GM12878 (cell line): ENCODE data around the gene NBPF26. TPM values are rescaled to one million over a fixed set of nuclear protein-coding genes. Genes with fewer than 3 reads are reported as not detected.
"Not testable (repeated sequence)": the region's sequence is repeated elsewhere in the genome, so short reads cannot be mapped to it uniquely, and the experiment has no call there.

Experiments
- ATAC-seq: fragments of 200-7000 bp; cut with Tn5 transposase; 3 replicates; pipeline ENCODE4 v1.9.1; 2020; ENCODE audit warnings: mild to moderate bottlenecking, moderate library complexity
- BruUV-seq: library from RNA; stranded (reverse); fragments of 400-500 nt; replicated peaks from 2 replicates; lab custom pipeline; 2021; lab: Mats Ljungman, UMichigan
- CTCF ChIA-PET: fragments of 300-600 bp; sonication (Branson Sonifier 250); formaldehyde crosslinking; extraction: SDS; loops from one replicate; lab custom pipeline; 2021; ENCODE audit warnings: inconsistent platforms; lab: Yijun Ruan, JAX
- POLR2A ChIA-PET: fragments of 350-600 bp; formaldehyde crosslinking; extraction: SDS; loops from one replicate; lab custom pipeline; 2021; ENCODE audit warnings: inconsistent platforms; lab: Charles Lee
- RAD21 ChIA-PET: fragments of 300-600 bp; sonication (Branson Sonifier 250); formaldehyde crosslinking; loops from one replicate; lab custom pipeline; 2023; ENCODE audit warnings: antibody characterized with exemption; ENCODE audit not compliant: unreplicated experiment; lab: Charles Lee
- SMC1A ChIA-PET: fragments of 300-600 bp; sonication (Branson Sonifier 250); formaldehyde crosslinking; loops from one replicate; lab custom pipeline; 2023; ENCODE audit not compliant: unreplicated experiment, uncharacterized antibody; lab: Charles Lee
- DNase-seq: peaks from one replicate; pipeline ENCODE4 v3.0.0-alpha.2; 2011; ENCODE audit warnings: low read depth, low spot score
- FAIRE-seq: peaks from 3 replicates; lab custom pipeline; 2011; peaks lifted over from hg19 to GRCh38; lab: Jason Lieb, UNC
- H2AFZ ChIP-seq: 2 replicates; pipeline ENCODE4 v1.6.0; 2011; ENCODE audit warnings: low read depth, low read length, control low read depth; ENCODE audit not compliant: control insufficient read depth
- H3K27ac ChIP-seq: 2 replicates; pipeline ENCODE4 v1.5.1; 2011; ENCODE audit warnings: control low read depth; ENCODE audit not compliant: control insufficient read depth, insufficient read depth
- H3K27me3 ChIP-seq, 2 experiments: replicated peaks in 1 of 2; 2 replicates each; pipeline versions ENCODE4 v1.6.0 to v1.6.1; 2011; ENCODE audit warnings: low read length in 1 of 2; ENCODE audit not compliant: control insufficient read depth in 2 of 2, insufficient read depth in 2 of 2
- H3K36me3 ChIP-seq, 2 experiments: 2 replicates each; pipeline ENCODE4 v1.5.1; 2011; ENCODE audit warnings: low read length in 1 of 2; ENCODE audit not compliant: control insufficient read depth in 2 of 2, insufficient read depth in 2 of 2
- H3K4me1 ChIP-seq: 2 replicates; pipeline ENCODE4 v1.6.1; 2011; ENCODE audit warnings: mild to moderate bottlenecking, low read length, moderate library complexity, mixed read lengths; ENCODE audit not compliant: control insufficient read depth, insufficient read depth
- H3K4me2 ChIP-seq: 2 replicates; pipeline ENCODE4 v1.6.0; 2011; ENCODE audit warnings: control low read depth; ENCODE audit not compliant: control insufficient read depth, insufficient read depth
- H3K4me3 ChIP-seq: fragments of 200-600 bp; sonication (generic); 2 replicates; pipeline ENCODE4 v1.5.1; 2016
- H3K79me2 ChIP-seq: 2 replicates; pipeline ENCODE4 v1.6.0; 2011; ENCODE audit warnings: low read length; ENCODE audit not compliant: control insufficient read depth, insufficient read depth
- H3K9ac ChIP-seq: 2 replicates; pipeline ENCODE4 v1.8.0; 2011; ENCODE audit warnings: low read length, control low read depth, mixed read lengths; ENCODE audit not compliant: control insufficient read depth, insufficient read depth
- H3K9me3 ChIP-seq: replicated peaks from 3 replicates; pipeline ENCODE4 v1.5.1; 2011; ENCODE audit warnings: mild to moderate bottlenecking, low read length; ENCODE audit not compliant: control insufficient read depth, insufficient read depth
- H4K20me1 ChIP-seq: 2 replicates; pipeline ENCODE4 v1.6.0; 2011; ENCODE audit not compliant: control insufficient read depth, insufficient read depth
- CBFB ChIP-seq: IDR thresholded peaks from 2 replicates; pipeline ENCODE4 v1.6.1; 2016; ENCODE audit warnings: antibody characterized with exemption, low read depth
- CREM ChIP-seq: IDR thresholded peaks from 2 replicates; pipeline ENCODE4 v1.6.1; 2014; ENCODE audit warnings: antibody characterized with exemption, low read depth
- CTCF ChIP-seq, 3 experiments: IDR thresholded peaks in 2 of 3; conservative IDR thresholded peaks in 1 of 3; 2 replicates each; pipeline ENCODE4 v1.5.1; 2011; ENCODE audit warnings: low read depth in 3 of 3, low read length in 3 of 3, mild to moderate bottlenecking in 3 of 3, control low read depth in 2 of 3, moderate library complexity in 2 of 3, inconsistent platforms in 1 of 3, mixed read lengths in 1 of 3; ENCODE audit not compliant: control insufficient read depth in 2 of 3, insufficient read depth in 1 of 3; ENCODE audit errors: extremely low read depth in 1 of 3
- GABPA ChIP-seq: IDR thresholded peaks from 2 replicates; pipeline ENCODE4 v1.6.1; 2014; ENCODE audit warnings: antibody characterized with exemption, low read depth, mild to moderate bottlenecking, inconsistent platforms
- IKZF2 ChIP-seq, 2 experiments: fragments of 450-650 bp; IDR thresholded peaks; 2 replicates each; pipeline ENCODE4 v1.6.1; 2017; ENCODE audit warnings: mild to moderate bottlenecking in 2 of 2, moderate library complexity in 2 of 2
- KLF5 ChIP-seq: fragments of 450-650 bp; IDR thresholded peaks from 2 replicates; pipeline ENCODE4 v1.6.1; 2014; ENCODE audit warnings: mild to moderate bottlenecking; ENCODE audit not compliant: partially characterized antibody
- POU2F2 ChIP-seq: IDR thresholded peaks from 3 replicates; pipeline ENCODE4 v1.6.1; 2011; ENCODE audit warnings: low read depth, mild to moderate bottlenecking, low read length, borderline replicate concordance
- RUNX3 ChIP-seq: IDR thresholded peaks from 2 replicates; pipeline ENCODE4 v1.6.1; 2012; ENCODE audit warnings: low read length, inconsistent platforms
- SMARCA5 ChIP-seq: fragments of 450-650 bp; IDR thresholded peaks from 2 replicates; pipeline ENCODE4 v1.6.1; 2017; ENCODE audit warnings: mild to moderate bottlenecking
- TARDBP ChIP-seq: IDR thresholded peaks from 2 replicates; pipeline ENCODE4 v1.6.1; 2016; ENCODE audit warnings: borderline replicate concordance
- ZBTB40 ChIP-seq: fragments of 450-650 bp; IDR thresholded peaks from 2 replicates; pipeline ENCODE4 v1.6.1; 2016; ENCODE audit warnings: mild to moderate bottlenecking, moderate library complexity, borderline replicate concordance
- ZNF217 ChIP-seq: fragments of 450-650 bp; IDR thresholded peaks from 2 replicates; pipeline ENCODE4 v1.6.1; 2017; ENCODE audit warnings: antibody characterized with exemption, mild to moderate bottlenecking
- ZNF24 ChIP-seq: fragments of 450-650 bp; IDR thresholded peaks from 2 replicates; pipeline ENCODE4 v1.6.1; 2017; ENCODE audit warnings: antibody characterized with exemption, mild to moderate bottlenecking
- ZSCAN29 ChIP-seq: fragments of 450-650 bp; IDR thresholded peaks from 2 replicates; pipeline ENCODE4 v1.6.1; 2017; ENCODE audit warnings: mild to moderate bottlenecking, moderate library complexity
- WGBS: methylation state at CpG from one replicate; pipeline ENCODE4 v1.1.6; 2016; ENCODE audit warnings: low lambda C conversion rate; ENCODE audit not compliant: insufficient replicate concordance, insufficient coverage; ENCODE audit errors: missing lambda C conversion rate; 5-methylcytosine and 5-hydroxymethylcytosine counted together
- in situ Hi-C: fragments of 300-500 bp; cut with MboI; formaldehyde crosslinking; loops from 9 replicates; pipeline ENCODE4 v1.14.3; 2018; ENCODE audit warnings: mixed read lengths
- intact Hi-C: fragments of 100-400 bp; cut with micrococcal nuclease; formaldehyde crosslinking; loops from one replicate; pipeline ENCODE4 v1.14.2; 2022; ENCODE audit not compliant: unreplicated experiment
- polyA plus RNA-seq, 11 experiments: library from polyadenylated mRNA; depleted of rRNA in 4 of 11; unstranded in 6 of 11; stranded (reverse) in 5 of 11; fragments of >200 nt; fragmentation: Nextera tagmentation in 4 of 11; fragmentation: Illumina TruSeq in 1 of 11; extraction: Ambion mirVana in 4 of 11; extraction: Trizol in 1 of 11; gene quantifications; 1 replicate in 1 of 11; 2 replicates in 10 of 11; pipeline versions ENCODE4 v1.2.1 to v1.2.3, GENCODE V29; 2011 to 2016; ENCODE audit warnings: inconsistent platforms in 2 of 11, missing spikeins in 2 of 11, low read depth in 1 of 11
- total RNA-seq, 4 experiments: library from RNA; depleted of rRNA in 3 of 4; stranded (reverse); fragments of >200 nt in 3 of 4; fragmentation: Illumina TruSeq in 1 of 4; extraction: Trizol in 1 of 4; gene quantifications; 2 replicates each; pipeline versions ENCODE4 v1.2.1 to v1.2.3, GENCODE V29; 2013 to 2021

The NBPF26 gene
- total and polyA plus RNA-seq, 10 of the 15 experiments (the other 5 are each of a cell fraction or from before 2014, with no cell fraction given) = 0.21 to 10.7 (median 4.1) TPM

- peak; percentile 76 for TF ChIP-seq ZBTB40
- 0 out of 2 replicates have a peak, but pooled peaks have one; percentile 35 for TF ChIP-seq CBFB
- TF ChIP-seq KLF5 = peak; percentile 41
- 0 out of 2 replicates have a peak, but pooled peaks have one; percentile 33 for TF ChIP-seq ZNF217
- peak; percentile 76 for TF ChIP-seq ZSCAN29
- TF ChIP-seq IKZF2 (IDR thresholded peaks at IDR 0.05) = peak; percentile 31 to 56; a peak in 3 of 4 replicates
- peak; percentile 99 for TF ChIP-seq ZNF24
- peak; percentile 55 for TF ChIP-seq RUNX3
- 0 out of 2 replicates have a peak, but pooled peaks have one; percentile 46 for TF ChIP-seq GABPA
- 0 out of 3 replicates have a peak, but pooled peaks have one; percentile 27 for TF ChIP-seq POU2F2
- peak; percentile 20 to 36 (median 33); a peak in 4 of 6 replicates for TF ChIP-seq CTCF (IDR thresholded peaks at IDR 0.05 in 2 of 3, conservative IDR thresholded peaks at IDR 0.05 in 1 of 3; ENCODE audit: control insufficient read depth in 2 of 3, extremely low read depth in 1 of 3, insufficient read depth in 1 of 3, low read depth in 3 of 3, low read length in 3 of 3)
- peak; percentile 96 for TF ChIP-seq TARDBP
- peak; percentile 33; the same call in 1 of the 2 replicates for TF ChIP-seq CREM
- TF ChIP-seq SMARCA5 = peak; percentile 56; the same call in 1 of the 2 replicates
Observed at GRCh38 chr1:120844186-120844944, 120.6 kb downstream of the NBPF26 start (continued).

- H3K79me2 ChIP-seq, H3K27me3 ChIP-seq, H2AFZ ChIP-seq, DNase-seq, intact Hi-C loops, H3K27ac ChIP-seq, RAD21 ChIA-PET, H3K4me2 ChIP-seq, POLR2A ChIA-PET, FAIRE-seq, H3K4me3 ChIP-seq, in situ Hi-C loops, BruUV-seq, H3K9ac ChIP-seq, H3K36me3 ChIP-seq, ATAC-seq, H3K9me3 ChIP-seq, SMC1A ChIA-PET, CTCF ChIA-PET, H3K4me1 ChIP-seq, H4K20me1 ChIP-seq: not testable (repeated sequence)
- WGBS = no CpG with 5 or more reads among the region's 21 CpGs
Observed at GRCh38 chr1:120844945-120845330, 121.2 kb downstream of the NBPF26 start.
